ENCODE results near the gene CDC45. TPM values are rescaled to one million over a fixed set of nuclear protein-coding genes. Genes with fewer than 3 reads are reported as not detected.

The CDC45 gene
- total RNA-seq, 1 donor from 2014 or later = 6.2 TPM

DNA sequence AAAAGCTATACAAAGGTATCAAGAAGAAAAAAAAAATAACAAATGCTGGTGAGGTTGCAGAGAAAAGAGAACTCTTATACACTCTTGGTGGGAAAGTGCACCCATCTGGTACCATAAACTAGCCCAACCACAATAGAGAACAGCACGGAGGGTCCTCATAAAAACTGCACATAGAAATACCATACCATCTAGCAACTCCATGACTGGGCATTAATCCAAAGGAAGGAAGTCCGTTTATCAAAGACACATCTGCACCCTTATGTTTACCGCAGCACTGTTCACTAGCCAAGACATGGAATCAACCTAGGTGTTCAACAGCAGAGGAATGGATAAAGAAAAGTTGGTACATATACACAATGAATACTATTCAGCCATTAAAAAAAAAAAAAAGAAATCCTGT is 55.3 kb downstream of the CDC45 start:
- H3K4me1 Mint-ChIP-seq (ENCODE audit: unreplicated experiment) = peaks cover 14% of the 10 kb centered on the region
- H3K36me3 Mint-ChIP-seq (ENCODE audit: low read depth, unreplicated experiment) = no peaks in the 10 kb centered on the region
- TF ChIP-seq, protein P1, sequence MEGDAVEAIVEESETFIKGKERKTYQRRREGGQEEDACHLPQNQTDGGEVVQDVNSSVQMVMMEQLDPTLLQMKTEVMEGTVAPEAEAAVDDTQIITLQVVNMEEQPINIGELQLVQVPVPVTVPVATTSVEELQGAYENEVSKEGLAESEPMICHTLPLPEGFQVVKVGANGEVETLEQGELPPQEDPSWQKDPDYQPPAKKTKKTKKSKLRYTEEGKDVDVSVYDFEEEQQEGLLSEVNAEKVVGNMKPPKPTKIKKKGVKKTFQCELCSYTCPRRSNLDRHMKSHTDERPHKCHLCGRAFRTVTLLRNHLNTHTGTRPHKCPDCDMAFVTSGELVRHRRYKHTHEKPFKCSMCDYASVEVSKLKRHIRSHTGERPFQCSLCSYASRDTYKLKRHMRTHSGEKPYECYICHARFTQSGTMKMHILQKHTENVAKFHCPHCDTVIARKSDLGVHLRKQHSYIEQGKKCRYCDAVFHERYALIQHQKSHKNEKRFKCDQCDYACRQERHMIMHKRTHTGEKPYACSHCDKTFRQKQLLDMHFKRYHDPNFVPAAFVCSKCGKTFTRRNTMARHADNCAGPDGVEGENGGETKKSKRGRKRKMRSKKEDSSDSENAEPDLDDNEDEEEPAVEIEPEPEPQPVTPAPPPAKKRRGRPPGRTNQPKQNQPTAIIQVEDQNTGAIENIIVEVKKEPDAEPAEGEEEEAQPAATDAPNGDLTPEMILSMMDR (IDR thresholded peaks at IDR 0.05; ENCODE audit: unreplicated experiment) = no peak
- no peak for DNase-seq (ENCODE audit: low spot score)
- H3K4me3 Mint-ChIP-seq (ENCODE audit: unreplicated experiment) = no peak overlapping the region
- H3K9me3 Mint-ChIP-seq (ENCODE audit: unreplicated experiment) = no peaks in the 10 kb centered on the region
- H3K27ac Mint-ChIP-seq (ENCODE audit: unreplicated experiment) = no peak overlapping the region
- no peaks in the 10 kb centered on the region for H3K27me3 Mint-ChIP-seq (ENCODE audit: unreplicated experiment)

- H3K9me3 Mint-ChIP-seq (ENCODE audit: unreplicated experiment) = no peaks in the 10 kb centered on the region
- no peak for DNase-seq (ENCODE audit: low spot score)
Observed at GRCh38 chr22:19536564-19536963, 56.8 kb downstream of the CDC45 start.

GRCh38 chr22:19537941-19538488 is 58.3 kb downstream of the CDC45 start:
- Mint-ChIP-seq H3K27ac (ENCODE audit: unreplicated experiment) (no peak overlapping the region), H3K27me3 (ENCODE audit: unreplicated experiment) (no peaks in the 10 kb centered on the region), H3K4me1 (ENCODE audit: unreplicated experiment) (peaks cover 10% of the 10 kb centered on the region), H3K4me3 (ENCODE audit: unreplicated experiment) (no peak overlapping the region), H3K36me3 (ENCODE audit: low read depth, unreplicated experiment) (no peaks in the 10 kb centered on the region), H3K9me3 (ENCODE audit: unreplicated experiment) (no peaks in the 10 kb centered on the region)
- DNase-seq (ENCODE audit: low spot score) = no peak
- TF ChIP-seq, protein P1 (IDR thresholded peaks at IDR 0.05; ENCODE audit: unreplicated experiment) = no peak

More at GRCh38 chr22:19536564-19536963, 56.8 kb downstream of the CDC45 start:
- Mint-ChIP-seq H3K27me3 (ENCODE audit: unreplicated experiment) (no peaks in the 10 kb centered on the region), H3K27ac (ENCODE audit: unreplicated experiment) (no peak overlapping the region), H3K4me3 (ENCODE audit: unreplicated experiment) (no peak overlapping the region), H3K4me1 (ENCODE audit: unreplicated experiment) (peaks cover 14% of the 10 kb centered on the region), H3K36me3 (ENCODE audit: low read depth, unreplicated experiment) (no peaks in the 10 kb centered on the region)
- TF ChIP-seq, protein P1 (IDR thresholded peaks at IDR 0.05; ENCODE audit: unreplicated experiment) = no peak

- Mint-ChIP-seq H3K4me3 (ENCODE audit: unreplicated experiment) (no peak overlapping the region), H3K4me1 (ENCODE audit: unreplicated experiment) (no peaks in the 10 kb centered on the region), H3K27ac (ENCODE audit: unreplicated experiment) (no peak overlapping the region), H3K27me3 (ENCODE audit: unreplicated experiment) (peaks cover 3% of the 10 kb centered on the region), H3K36me3 (ENCODE audit: low read depth, unreplicated experiment) (no peaks in the 10 kb centered on the region), H3K9me3 (ENCODE audit: unreplicated experiment) (no peaks in the 10 kb centered on the region)
- DNase-seq (ENCODE audit: low spot score) = no peak
- TF ChIP-seq, protein P1 (IDR thresholded peaks at IDR 0.05; ENCODE audit: unreplicated experiment) = no peak
Observed at GRCh38 chr22:19540394-19540793, 60.7 kb downstream of the CDC45 start.

DNA sequence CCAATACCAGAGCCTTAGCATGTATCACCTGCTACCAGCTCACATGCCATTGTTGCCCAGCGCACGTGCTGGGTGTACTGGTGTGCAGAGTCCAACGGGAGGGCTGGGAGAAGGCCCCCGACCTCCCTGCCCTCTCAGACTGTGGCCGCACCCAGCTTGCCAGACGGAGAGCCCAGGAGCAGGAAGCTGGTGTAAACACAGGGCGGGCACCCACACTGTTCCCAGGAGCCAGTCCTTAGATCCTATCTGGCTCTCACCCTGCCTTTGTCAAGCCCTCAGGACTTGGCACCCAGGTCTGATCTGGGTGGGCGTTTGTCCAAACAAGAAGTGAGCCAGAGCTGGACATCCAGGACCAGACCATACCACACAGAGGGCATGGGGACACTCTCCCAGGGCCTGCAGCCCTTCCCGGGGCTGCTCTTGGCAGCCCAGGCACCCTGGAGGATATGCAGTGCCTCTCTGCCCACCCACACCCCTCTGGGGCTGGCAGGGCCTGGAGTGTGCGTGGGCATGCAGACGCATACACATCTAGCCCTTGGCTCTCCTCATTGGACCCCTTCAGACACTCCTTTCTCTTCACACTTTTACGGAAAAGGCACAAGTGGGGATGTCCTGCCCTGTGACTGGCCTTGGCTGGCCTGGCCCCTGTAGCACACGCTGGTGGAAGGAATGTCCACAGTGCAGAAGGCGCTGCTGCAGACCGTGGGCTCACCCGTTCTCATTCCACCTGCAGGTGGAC is 64.4 kb downstream of the CDC45 start:
- H3K4me3 Mint-ChIP-seq (ENCODE audit: unreplicated experiment) = no peak overlapping the region
- no peaks in the 10 kb centered on the region for H3K4me1 Mint-ChIP-seq (ENCODE audit: unreplicated experiment)
- no peak for DNase-seq (ENCODE audit: low spot score)
- peaks cover 4% of the 10 kb centered on the region for H3K27me3 Mint-ChIP-seq (ENCODE audit: unreplicated experiment)
- TF ChIP-seq, protein P1 (IDR thresholded peaks at IDR 0.05; ENCODE audit: unreplicated experiment) = no peak
- no peaks in the 10 kb centered on the region for H3K9me3 Mint-ChIP-seq (ENCODE audit: unreplicated experiment)
- H3K27ac Mint-ChIP-seq (ENCODE audit: unreplicated experiment) = no peak overlapping the region
- H3K36me3 Mint-ChIP-seq (ENCODE audit: low read depth, unreplicated experiment) = no peaks in the 10 kb centered on the region
